Activated CD8-positive, alpha-beta memory T cell treated with anti-CD3 and anti-CD28 coated beads, Interleukin-2, amount 50 U/mL, for 4 hours (primary cell): Measurements from ENCODE around the gene SV2B.
A peak's percentile ranks its signal among the peaks of the same experiment; 100 is the strongest.
"Not testable (repeated sequence)": the region's sequence is repeated elsewhere in the genome, so short reads cannot be mapped to it uniquely, and the experiment has no call there.

Source experiments
- DNase-seq: peaks from one replicate; pipeline ENCODE4 v3.0.0-alpha.2; 2020

The SV2B gene

GRCh38 chr15:91099995-91100813 is at the start of gene SV2B:
Gene SV2B (plus strand): TSS chr15:91100257. CDS start chr15:91226264, 126,007 bp downstream.
- DNase-seq, result peak; percentile 37

GRCh38 chr15:91051248-91051647 is 48.8 kb upstream of the SV2B start:
- no peak for DNase-seq

- no peak for DNase-seq
Observed at GRCh38 chr15:91054816-91055215, 45.2 kb upstream of the SV2B start.

GRCh38 chr15:91055548-91056331 is 44.3 kb upstream of the SV2B start:
- no peak for DNase-seq

- DNase-seq, result no peak
Observed at GRCh38 chr15:91061230-91061629, 38.8 kb upstream of the SV2B start.

GRCh38 chr15:91061997-91062396 is 38.1 kb upstream of the SV2B start:
- DNase-seq, result no peak

- DNase-seq, result no peak
Observed at GRCh38 chr15:91065505-91065904, 34.6 kb upstream of the SV2B start.

- DNase-seq, result no peak
Observed at GRCh38 chr15:91067036-91067435, 33.0 kb upstream of the SV2B start.

- DNase-seq, result no peak
Observed at GRCh38 chr15:91068436-91068835, 31.6 kb upstream of the SV2B start.

- DNase-seq, result no peak
Observed at GRCh38 chr15:91068966-91069365, 31.1 kb upstream of the SV2B start.

- no peak for DNase-seq
Observed at GRCh38 chr15:91070872-91071271, 29.2 kb upstream of the SV2B start.

- no peak for DNase-seq
Observed at GRCh38 chr15:91072161-91072560, 27.9 kb upstream of the SV2B start.

GRCh38 chr15:91073077-91073476 is 27.0 kb upstream of the SV2B start:
- no peak for DNase-seq

- no peak for DNase-seq
Observed at GRCh38 chr15:91073768-91074167, 26.3 kb upstream of the SV2B start.

- DNase-seq, result no peak
Observed at GRCh38 chr15:91075739-91076138, 24.3 kb upstream of the SV2B start.

GRCh38 chr15:91077029-91077428 is 23.0 kb upstream of the SV2B start:
- DNase-seq, result no peak

- DNase-seq, result not testable (repeated sequence)
Observed at GRCh38 chr15:91093866-91094265, 6.2 kb upstream of the SV2B start.

GRCh38 chr15:91098451-91098850 is 1.6 kb upstream of the SV2B start:
- DNase-seq, result no peak

GRCh38 chr15:91099616-91099994 is 452 bp upstream of the SV2B start:
- peak; percentile 36 for DNase-seq

- DNase-seq, result no peak
Observed at GRCh38 chr15:91100814-91101607, 954 bp downstream of the SV2B start.

- no peak for DNase-seq
Observed at GRCh38 chr15:91101608-91101920, 1.5 kb downstream of the SV2B start.

- no peak for DNase-seq
Observed at GRCh38 chr15:91102546-91103330, 2.7 kb downstream of the SV2B start.

GRCh38 chr15:91104111-91104510 is 4.1 kb downstream of the SV2B start:
- no peak for DNase-seq
